ENCODE measurements around the gene MTUS2. TPM values are rescaled to one million over a fixed set of nuclear protein-coding genes. Genes with fewer than 3 reads are reported as not detected.

Gene MTUS2
- total and polyA plus RNA-seq, 2 of the 8 experiments (the other 6 are each of a cell fraction or from before 2014, with no cell fraction given), result 0.18 to 0.80 TPM

DNA sequence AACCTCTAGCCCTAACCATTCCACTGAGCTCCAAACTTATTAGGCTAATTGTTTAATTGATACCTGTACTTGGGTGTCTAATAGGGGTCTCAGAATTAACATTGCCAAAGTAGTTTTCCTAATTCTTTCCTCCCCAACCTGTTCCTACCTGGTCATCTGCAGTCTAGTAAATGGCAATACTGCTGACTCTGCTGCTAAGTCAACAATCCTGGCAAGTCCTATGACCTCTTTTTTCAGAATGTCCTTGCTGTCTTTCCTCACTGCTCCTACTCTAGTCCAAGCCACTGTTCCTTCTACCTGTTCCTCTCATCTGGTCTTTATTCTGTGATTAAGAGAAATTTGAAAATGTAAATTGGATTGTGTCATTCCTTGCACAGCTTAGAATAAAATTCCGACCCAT is 143.9 kb downstream of the MTUS2 start:
- Histone ChIP-seq H3K79me1 (ENCODE audit: low read depth, low read length) (no peaks in the 10 kb centered on the region), H3K4me2 (ENCODE audit: insufficient read depth in 1 of 2, low read depth in 2 of 2, low read length in 2 of 2) (no peak overlapping the region), H3K79me2 (ENCODE audit: control insufficient read depth in 1 of 2, insufficient read depth in 2 of 2, low read length in 2 of 2) (no peaks in the 10 kb centered on the region), H4K5ac (ENCODE audit: insufficient read length, low read depth, low read length) (no peak overlapping the region), H2BK15ac (ENCODE audit: low read length) (no peak overlapping the region), H3K14ac (ENCODE audit: insufficient read length) (no peak overlapping the region), H4K91ac (replicated peaks; ENCODE audit: insufficient read length, low read length) (no peak overlapping the region), H3K27ac (ENCODE audit: low read depth, low read length) (no peak overlapping the region), H3K27me3 (replicated peaks in 1 of 4; ENCODE audit: control insufficient read depth in 3 of 4, extremely low read depth in 1 of 4, insufficient read depth in 3 of 4, low read length in 3 of 4) (no peaks in the 10 kb centered on the region), H2BK12ac (ENCODE audit: low read depth, low read length) (no peak overlapping the region), H3K4me1 (replicated peaks in 1 of 4; ENCODE audit: control insufficient read depth in 3 of 4, insufficient read depth in 4 of 4, low read length in 3 of 4) (no peaks in the 10 kb centered on the region), H3K23me2 (ENCODE audit: low read depth, low read length) (no peaks in the 10 kb centered on the region), H3K4ac (replicated peaks; ENCODE audit: insufficient read length, low read depth, low read length) (no peak overlapping the region), H4K8ac (ENCODE audit: extremely low read depth, insufficient read depth, low read length) (no peak overlapping the region), H2BK20ac (ENCODE audit: low read length) (no peak overlapping the region), H4K20me1 (replicated peaks in 1 of 2; ENCODE audit: control insufficient read depth in 1 of 2, insufficient read depth in 2 of 2, low read length in 2 of 2) (no peaks in the 10 kb centered on the region), H2AFZ (ENCODE audit: low read length) (no peak overlapping the region), H3K9me3 (ENCODE audit: insufficient read depth in 2 of 2, low read depth in 1 of 2, low read length in 1 of 2) (no peaks in the 10 kb centered on the region; a peak in 1 of 4 replicates), H2BK120ac (replicated peaks; ENCODE audit: low read depth, low read length) (no peak overlapping the region), H2BK5ac (ENCODE audit: low read depth, low read length) (no peak overlapping the region), H3K56ac (replicated peaks; ENCODE audit: insufficient read length, low read depth, low read length) (no peak overlapping the region), H3K36me3 (ENCODE audit: control insufficient read depth in 2 of 4, insufficient read depth in 4 of 4, low read length in 3 of 4) (no peaks in the 10 kb centered on the region), H3K9ac (replicated peaks in 1 of 4; ENCODE audit: extremely low read depth in 1 of 4, low read depth in 3 of 4, low read length in 3 of 4) (no peak overlapping the region), H3K18ac (ENCODE audit: extremely low read depth, low read length) (no peak overlapping the region), H2AK5ac (ENCODE audit: low read depth, low read length) (no peak overlapping the region), H3K4me3 (ENCODE audit: extremely low read depth in 1 of 4, insufficient read depth in 2 of 4, low read depth in 3 of 4, low read length in 4 of 4) (no peak overlapping the region), H3K23ac (ENCODE audit: insufficient read length) (no peak overlapping the region)
- no peak for TF ChIP-seq CBX5 (IDR thresholded peaks at IDR 0.05; ENCODE audit: low read depth, low read length)
- no peak for FAIRE-seq
- 89% methylated on average over 1 of the region's 1 CpG; no CpG with 5 or more reads in 1 of the 2 experiments for WGBS, 2 experiments (ENCODE audit: extremely low coverage in 1 of 2, insufficient coverage in 1 of 2, insufficient read length in 1 of 2, insufficient replicate concordance in 2 of 2, low coverage in 1 of 2, low lambda C conversion rate in 2 of 2, missing lambda C conversion rate in 1 of 2)
- ChIA-PET CTCF (ENCODE audit: partially characterized antibody) (interaction anchor here (0.6 kb wide), 1 partner anchor 16 kb away, joined by 4 read pairs; no protein-coding TSS in a partner anchor), POLR2A (ENCODE audit: partially characterized antibody) (no interaction called here)
- DNase-seq (ENCODE audit: low read depth in 1 of 2, low spot score in 2 of 2), result no peak
